Measurements from ENCODE around the gene NMNAT2. TPM values are rescaled to one million over a fixed set of nuclear protein-coding genes. Genes with fewer than 3 reads are reported as not detected.

Gene NMNAT2
- polyA plus RNA-seq, 4 donors, result 3.0 to 12.9 (median 4.8) TPM

Other genes starting within 250 kb of the NMNAT2 start
- gene LAMC2, start 232.1 kb downstream of the NMNAT2 start, polyA plus RNA-seq (ENCODE audit: insufficient read length in 4 of 4), result 1 to 10 TPM; 1.9 to 6.7 (median 5.2) TPM
- 10 to 100 TPM; 40.0 to 78.8 (median 74.3) TPM for gene SMG7, start 54.1 kb upstream of the NMNAT2 start, polyA plus RNA-seq (ENCODE audit: insufficient read length in 4 of 4)
- gene NCF2, start 172.1 kb upstream of the NMNAT2 start, polyA plus RNA-seq (ENCODE audit: insufficient read length in 4 of 4), result 10 to 100 TPM in 1 of 4 donors, 1 to 10 TPM in 3; 3.3 to 10.2 (median 4.9) TPM
- gene ARPC5, start 217.4 kb upstream of the NMNAT2 start, polyA plus RNA-seq (ENCODE audit: insufficient read length in 4 of 4), result 100 to 1,000 TPM; 152 to 230 (median 173) TPM
- gene APOBEC4, start 234.9 kb upstream of the NMNAT2 start, polyA plus RNA-seq (ENCODE audit: insufficient read length in 4 of 4), result not detected

Measured in left renal pelvis (tissue), 4 donors.